Measurements from ENCODE around the gene SPTLC2. TPM values are rescaled to one million over a fixed set of nuclear protein-coding genes. Genes with fewer than 3 reads are reported as not detected.

Gene SPTLC2
- total RNA-seq, 3 donors from 2014 or later: 18.1 to 23.7 (median 23.2) TPM

DNA sequence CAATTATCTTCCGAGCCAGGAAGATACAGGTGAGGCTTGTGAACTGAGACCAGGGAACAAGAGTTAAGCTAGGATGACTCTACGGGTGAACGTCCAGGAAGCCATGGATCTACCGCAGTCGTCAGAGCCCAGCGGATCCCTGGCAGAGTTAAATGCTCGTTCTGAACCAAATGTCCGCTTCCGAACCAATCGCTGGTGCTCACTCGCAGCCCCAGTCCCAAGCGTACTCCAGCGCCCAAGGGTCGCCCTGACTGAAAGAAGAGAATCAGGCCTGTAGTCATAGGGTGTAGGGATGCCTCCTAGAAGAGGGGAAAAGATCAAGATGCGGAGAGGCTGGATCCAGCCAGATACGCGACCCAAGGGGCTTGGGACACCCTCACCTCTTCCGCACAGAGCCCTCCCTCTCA, 159.3 kb downstream of the SPTLC2 start:
- Mint-ChIP-seq H3K4me1 (ENCODE audit: low read depth) (peaks cover 35% of the 10 kb centered on the region), H3K9me3 (no peaks in the 10 kb centered on the region), H3K27me3 (ENCODE audit: low read depth) (no peaks in the 10 kb centered on the region), H3K36me3 (ENCODE audit: insufficient read depth) (peaks cover 33% of the 10 kb centered on the region), H3K4me3 (peak overlapping the region; percentile 100)
- ATAC-seq (no peak), DNase-seq (no peak)

Other genes starting within 250 kb of the SPTLC2 start
- gene TMED8, start 239.5 kb downstream of the SPTLC2 start, total RNA-seq: 10 to 100 TPM; 16.1 to 17.1 (median 16.2) TPM
- under 1 TPM; 0.61 to 0.90 (median 0.82) TPM for gene SAMD15, start 239.3 kb downstream of the SPTLC2 start, total RNA-seq
- gene NOXRED1, start 193.1 kb downstream of the SPTLC2 start, total RNA-seq: under 1 TPM in 2 of 3 donors, not detected in 1; 0.15 to 0.18 TPM
- gene VIPAS39, start 159.0 kb downstream of the SPTLC2 start, total RNA-seq: 10 to 100 TPM; 12.7 to 15.7 (median 13.9) TPM
- 100 to 1,000 TPM; 339 to 369 (median 361) TPM for gene AHSA1, start 158.5 kb downstream of the SPTLC2 start, total RNA-seq
- gene ISM2, start 117.8 kb downstream of the SPTLC2 start, total RNA-seq: not detected
- gene ALKBH1, start 91.4 kb upstream of the SPTLC2 start, total RNA-seq: 10 to 100 TPM; 17.8 to 24.3 (median 19.6) TPM
- 100 to 1,000 TPM; 218 to 268 (median 220) TPM for gene SLIRP, start 91.5 kb upstream of the SPTLC2 start, total RNA-seq
- 100 to 1,000 TPM; 119 to 133 (median 122) TPM for gene SNW1, start 144.5 kb upstream of the SPTLC2 start, total RNA-seq
- gene ADCK1, start 183.5 kb upstream of the SPTLC2 start, total RNA-seq: 10 to 100 TPM in 1 of 3 donors, 1 to 10 TPM in 2; 7.7 to 10.9 (median 9.3) TPM